HG03103 (cell line): ENCODE data around the gene SSUH2.

Experiments
- ATAC-seq: cut with Tn5 transposase; IDR thresholded peaks from one replicate; pipeline ENCODE4 v1.9.1; 2021; ENCODE audit warnings: low read depth; ENCODE audit not compliant: unreplicated experiment

The SSUH2 gene

DNA sequence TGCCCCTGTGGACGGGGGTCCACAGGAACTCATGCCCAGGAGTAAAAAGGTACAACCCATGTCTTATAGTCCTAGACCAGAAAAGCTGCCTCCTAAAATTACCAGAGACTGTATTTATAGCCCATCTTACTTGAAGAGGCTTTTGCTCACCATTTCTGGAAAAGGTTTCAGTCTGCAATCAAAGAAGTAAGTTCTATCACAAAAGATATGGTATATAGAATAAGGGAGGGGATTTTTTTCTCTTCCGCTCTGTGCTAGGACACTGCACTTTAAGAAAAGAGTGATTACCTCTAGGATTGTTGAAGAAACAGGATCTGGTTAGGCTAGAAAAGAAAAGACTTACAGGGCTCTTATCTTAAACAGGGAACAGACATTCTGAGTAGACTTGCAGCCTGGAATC lies 2.6 kb downstream of the SSUH2 start:
- no peak for ATAC-seq

DNA sequence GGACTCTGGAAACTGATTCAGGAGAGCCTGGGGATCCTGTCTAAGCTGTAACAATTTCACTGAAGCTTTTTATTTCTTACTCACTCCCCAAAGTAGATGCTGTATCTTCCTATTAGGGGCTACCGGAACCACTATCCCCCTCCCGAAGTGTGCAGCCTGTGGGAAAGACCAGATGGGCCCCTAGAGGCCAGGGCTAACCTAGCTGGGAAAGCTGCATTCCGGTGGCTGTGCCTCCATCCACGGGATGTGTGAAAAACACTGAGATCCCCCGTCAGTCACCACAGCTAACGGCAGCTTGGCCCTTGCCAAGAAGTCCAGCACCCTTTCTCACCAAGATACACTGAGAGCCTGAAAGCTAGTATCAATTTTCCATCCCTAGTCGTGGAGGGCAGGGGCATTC lies 3.1 kb downstream of the SSUH2 start:
- ATAC-seq = no peak

DNA sequence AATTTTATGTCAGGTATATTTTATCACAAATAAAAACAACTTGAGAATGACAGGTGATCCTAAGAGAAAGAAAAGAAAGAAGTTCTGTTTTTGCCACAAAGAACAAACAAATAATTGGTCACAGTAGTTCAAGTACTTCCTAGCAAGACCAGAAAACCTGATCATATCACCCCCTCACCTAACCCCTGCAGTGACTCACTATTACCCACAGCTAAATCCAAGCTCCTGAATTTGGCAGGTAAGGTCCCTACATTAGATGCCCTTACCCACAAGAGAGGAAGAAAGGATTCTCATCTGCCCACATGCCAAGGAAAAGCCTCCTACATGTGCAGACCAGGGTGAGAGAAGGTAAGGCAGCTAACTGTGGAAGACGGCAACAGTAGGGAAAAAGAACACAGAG lies 4.4 kb downstream of the SSUH2 start:
- ATAC-seq = no peak

DNA sequence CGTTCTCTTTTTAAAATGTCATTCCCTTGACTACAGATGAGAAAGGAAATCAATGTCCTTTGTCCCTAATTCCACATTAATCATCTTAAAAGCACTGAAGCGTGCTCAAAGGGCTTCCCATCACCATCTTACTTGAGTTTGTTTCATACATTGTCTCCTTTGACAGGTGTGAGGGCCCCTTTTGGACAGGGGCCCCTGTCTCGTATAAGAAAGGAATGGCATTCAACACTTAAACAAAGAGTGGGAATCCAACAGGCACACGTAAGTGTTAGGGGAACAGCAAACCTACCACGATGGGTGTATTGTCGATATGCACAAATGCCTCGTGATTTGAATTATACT lies 5.0 kb downstream of the SSUH2 start:
- no peak for ATAC-seq

DNA sequence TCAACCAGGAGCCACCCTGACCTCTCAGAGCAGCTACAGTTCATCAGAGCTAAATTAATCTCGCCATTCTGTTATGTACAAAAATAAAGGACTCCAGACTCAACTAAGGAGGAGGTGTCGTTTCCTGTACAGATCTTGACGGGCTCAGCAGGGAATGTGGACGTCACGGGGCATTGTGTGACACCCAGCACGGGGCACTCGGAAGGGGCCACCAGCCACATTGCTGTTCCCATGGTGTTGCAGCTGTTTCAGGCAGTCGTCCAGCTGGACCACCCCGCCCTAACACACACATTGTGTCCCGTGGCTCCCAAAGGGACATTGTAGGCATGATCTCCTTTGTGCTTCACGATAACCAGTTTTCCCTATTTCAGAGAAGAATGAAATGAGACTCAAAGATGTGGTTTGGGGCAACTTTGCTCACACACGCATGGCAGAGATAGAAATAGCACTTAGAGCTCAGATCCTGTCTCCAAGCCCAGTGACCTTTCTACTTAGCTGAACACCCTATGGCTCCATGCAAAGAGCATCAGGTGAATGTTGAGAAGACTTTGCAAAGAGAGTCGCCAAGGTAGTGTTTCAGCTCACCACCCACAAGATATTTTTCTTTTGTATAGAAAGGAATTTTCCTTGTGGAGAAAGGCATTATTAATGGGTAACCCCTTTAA lies 5.5 kb downstream of the SSUH2 start:
- ATAC-seq = no peak

DNA sequence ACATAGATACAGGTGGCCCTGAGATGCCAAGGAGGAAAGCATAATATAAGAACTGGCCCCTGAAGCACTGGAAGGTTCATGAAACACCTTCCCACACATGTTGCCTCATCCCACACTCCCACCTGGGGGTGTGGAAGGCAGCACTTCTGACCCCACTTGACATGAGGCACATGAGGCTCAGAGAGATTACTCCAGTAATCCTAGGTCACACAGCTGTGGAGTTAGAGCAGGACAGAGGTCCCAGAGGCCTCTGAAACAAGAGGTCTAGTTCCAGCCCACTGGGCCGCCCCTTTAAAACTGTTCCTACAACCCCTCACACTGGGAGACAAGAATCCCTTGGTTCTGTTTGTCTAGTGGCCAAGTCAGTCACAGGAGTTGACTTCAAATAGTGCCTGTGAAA lies 7.2 kb downstream of the SSUH2 start:
- ATAC-seq = no peak

DNA sequence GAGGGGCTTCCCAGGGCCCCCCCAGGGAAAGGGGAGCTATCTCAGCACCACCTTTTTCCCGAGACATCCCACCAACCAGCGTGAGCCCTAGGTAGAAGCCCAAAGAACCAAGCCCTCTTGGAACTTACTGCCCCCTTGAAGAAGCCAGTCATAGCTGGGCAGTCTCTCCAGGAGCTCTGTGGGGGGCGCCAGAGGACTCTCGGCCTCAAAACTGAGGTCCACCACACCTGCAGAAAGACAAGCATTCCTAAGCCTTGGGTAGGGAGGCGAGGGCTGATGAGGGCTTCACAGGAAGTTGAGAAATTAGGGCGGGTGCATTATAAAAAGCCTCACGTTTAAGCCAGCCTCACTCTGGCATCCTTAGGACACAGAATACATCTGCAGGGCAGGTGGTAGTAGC lies 9.0 kb downstream of the SSUH2 start:
- no peak for ATAC-seq

DNA sequence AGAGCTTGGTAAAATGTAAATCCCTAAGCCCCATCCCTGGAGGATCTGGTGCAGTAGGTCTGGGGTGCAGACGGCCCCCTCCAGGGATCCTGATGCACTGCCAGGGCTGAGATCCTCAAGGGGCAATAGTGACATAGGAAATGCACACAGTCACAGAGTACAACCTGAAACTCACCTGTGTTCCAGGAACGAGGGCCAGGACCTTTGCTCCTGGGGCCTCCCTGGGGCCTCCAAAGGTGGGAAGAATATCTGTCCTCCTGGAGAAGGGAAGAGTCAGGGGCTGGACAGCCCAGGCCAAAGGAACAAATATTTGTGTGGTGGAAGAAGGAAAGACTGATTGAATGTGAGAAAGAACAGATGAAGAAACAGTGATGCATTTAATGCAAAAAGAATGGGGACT lies 9.5 kb downstream of the SSUH2 start:
- no peak for ATAC-seq

DNA sequence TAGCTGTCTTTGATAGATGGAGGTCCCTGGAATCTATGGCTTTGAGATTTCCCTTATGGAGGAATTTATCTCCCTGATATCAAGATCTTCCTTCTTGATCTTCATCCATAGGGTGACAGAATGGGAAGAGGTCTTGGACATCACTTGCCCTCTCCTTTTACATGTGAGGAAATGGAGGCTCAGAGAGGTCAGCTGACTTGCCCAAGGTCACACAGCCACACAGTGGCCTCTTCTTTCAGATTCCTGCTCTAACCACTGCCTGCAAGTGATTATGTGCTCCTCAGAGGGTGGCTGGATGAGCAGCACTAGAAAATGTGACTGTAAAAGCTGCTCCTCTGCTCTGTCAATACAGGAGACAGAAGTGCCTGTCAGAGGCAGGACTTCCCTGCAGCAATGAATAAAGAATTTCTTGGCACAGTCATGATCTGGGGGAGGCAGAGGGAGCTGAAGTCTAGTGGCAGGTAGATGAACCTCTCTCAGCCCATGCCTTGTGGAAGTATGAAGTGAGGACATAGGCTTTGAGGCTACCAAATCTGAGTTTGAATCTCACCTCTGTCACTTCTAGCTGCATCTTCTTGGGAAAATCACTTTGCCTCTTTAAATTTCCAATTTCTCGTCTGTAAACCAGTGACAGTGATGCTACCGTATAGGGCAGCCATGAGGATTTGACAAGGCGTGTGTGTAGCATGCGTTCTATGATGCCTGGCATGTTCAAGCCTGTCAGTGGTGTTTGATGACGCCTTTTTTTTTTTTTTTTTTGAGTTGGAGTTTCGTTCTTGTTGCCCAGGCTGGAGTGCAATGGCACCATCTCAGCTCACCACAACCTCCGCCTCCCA lies 12.0 kb downstream of the SSUH2 start:
- ATAC-seq = no peak

DNA sequence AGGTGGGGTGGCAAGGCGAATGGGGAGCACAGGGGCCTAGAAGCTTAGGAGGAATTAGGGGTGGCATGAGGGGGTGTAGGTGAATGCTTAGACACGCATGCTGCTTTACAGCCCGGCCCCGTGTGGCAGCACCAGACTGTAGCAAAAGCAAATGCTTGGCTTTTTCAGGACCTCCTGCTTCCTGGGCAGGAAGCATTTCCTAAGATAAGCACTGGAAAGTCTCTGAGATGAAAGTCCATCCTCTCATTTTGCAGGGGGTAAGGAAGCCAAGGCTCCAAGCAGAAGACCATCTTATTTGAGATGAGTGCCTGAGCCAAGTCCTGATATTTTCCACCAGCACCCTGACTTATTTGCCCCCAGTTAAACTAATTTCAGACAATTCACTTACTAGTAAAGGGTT lies 12.9 kb downstream of the SSUH2 start:
- no peak for ATAC-seq

DNA sequence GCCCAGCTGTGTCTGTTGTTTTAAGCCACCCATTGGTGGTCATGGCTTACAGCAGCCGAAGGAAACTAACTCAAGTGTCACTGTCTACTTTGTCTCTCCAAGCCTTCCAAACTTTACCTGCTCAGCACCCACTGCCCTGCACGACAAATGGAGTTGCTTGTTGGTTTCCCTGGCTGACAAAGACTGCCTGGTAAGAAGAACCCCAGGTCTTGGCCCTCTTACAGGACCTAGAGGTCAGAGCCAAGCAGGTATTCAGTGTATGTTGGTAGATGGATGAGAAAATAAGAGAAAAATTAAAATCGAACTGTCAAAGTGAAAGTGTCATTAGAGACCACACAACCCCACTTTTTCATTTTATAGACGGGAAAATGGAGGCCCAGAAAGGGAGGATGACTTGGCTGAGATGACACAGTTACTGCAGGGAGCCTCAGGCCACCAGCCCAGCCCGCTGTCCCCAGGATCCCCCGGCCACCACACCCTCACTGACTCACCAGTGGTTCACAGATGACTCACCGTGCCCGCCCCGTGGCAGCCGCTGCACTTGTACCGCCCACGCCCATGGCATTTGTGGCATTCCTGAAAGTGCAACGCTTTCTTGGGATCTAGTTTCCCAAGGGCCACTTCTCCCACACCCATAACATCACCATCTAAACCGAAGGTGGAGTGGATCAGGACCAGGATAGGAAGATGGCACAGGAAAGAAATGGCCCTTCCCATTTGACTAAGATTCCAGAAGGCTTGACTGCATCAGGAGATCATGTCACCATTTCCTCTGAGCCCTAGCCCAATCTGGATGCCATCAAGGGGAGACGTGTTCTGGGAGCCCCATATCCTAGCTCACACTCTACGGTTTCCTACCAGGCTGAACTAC lies 15.2 kb downstream of the SSUH2 start:
- ATAC-seq = no peak

DNA sequence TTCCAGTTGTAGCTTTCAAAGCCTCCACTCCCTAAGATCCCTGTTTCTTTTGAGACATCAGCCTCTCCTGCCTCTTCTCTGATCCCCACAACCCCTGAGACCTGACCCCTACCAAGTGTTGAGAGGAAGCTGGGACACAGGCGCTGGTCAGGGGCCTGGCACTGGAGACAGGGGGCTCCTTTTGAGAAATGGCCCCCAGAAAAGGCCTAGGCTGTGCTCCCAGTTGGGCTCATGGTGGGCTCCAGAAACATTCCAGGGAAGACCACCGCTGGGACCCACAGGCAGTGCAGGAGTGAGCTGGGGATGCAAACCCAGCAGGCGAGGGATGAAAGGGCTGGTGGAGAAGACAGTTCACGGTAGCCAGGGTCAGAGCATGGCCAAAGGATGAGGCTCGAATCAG lies 16.6 kb downstream of the SSUH2 start:
- no peak for ATAC-seq

DNA sequence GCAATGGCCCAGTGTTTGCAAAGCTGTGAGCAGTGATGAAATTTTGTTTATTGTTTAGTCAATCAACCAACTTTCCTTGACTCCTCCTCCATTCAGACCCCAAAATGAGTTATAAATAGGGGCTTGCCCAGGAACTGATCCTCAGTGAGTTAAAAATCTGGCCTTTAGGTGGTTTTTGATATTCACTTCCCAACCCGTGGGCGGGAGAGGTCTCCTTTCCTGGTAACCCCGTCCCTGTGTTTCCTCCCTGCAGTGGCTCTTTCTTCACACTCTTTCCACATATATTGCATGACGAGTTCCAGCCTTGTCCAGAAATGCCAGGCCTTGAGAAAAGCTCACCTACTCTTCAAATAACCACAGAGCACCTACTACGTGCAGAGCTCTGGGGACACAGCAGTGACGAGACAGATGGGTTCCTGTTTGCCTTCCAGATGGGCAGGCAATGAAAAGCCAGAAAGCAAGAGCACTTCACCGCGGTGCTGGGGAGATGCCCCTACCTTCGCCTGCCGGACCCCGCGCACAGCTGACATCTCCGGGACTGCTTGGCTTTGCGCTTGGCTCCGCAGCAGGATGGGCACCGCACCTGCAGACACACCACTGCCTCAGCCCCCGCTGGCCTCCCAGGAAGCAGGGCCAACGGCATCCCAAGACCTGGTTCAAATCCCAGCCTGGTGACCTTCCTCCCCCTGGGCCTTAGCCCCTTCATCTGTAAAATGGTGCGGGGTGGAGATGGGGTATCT lies 17.2 kb downstream of the SSUH2 start:
- no peak for ATAC-seq

DNA sequence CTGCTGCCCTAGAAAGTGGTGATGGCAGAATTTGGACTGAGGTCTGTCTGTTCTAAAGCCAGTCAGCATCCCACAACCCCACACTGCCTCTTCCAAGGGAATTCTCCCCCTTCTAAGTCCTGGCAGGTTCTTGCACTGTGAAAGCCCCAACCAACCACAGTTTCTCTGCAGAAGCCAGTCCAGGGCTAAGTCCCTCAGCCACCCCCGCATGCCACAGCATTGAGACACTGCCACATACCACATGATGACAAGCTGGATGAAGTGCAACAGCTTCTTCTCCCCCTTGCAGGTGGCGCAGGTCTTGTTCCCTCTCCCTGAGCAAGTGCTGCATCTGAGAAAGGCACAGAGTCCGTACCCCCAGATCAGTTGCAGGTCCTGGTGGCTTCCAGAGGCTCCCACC lies 18.6 kb downstream of the SSUH2 start:
- no peak for ATAC-seq

DNA sequence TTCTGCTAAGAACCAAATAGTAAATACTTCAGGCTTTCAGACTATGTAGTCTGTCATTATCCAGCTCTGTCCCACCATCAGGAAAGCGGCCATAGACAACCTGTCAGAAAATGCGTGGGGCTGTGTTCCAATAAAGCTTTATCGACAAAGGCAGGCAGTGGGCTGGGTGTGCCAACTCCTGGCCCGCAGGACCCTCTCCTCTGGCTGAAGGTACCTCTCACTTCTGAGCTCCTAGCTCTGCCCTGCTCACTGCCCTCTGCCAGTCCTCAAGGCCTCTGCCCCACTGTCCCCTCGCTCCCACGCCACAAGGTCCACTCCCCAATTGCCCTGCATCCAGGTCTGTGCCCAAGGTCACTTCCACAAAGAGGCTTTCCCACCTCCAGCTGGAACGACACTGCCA lies 20.0 kb downstream of the SSUH2 start:
- ATAC-seq = no peak

DNA sequence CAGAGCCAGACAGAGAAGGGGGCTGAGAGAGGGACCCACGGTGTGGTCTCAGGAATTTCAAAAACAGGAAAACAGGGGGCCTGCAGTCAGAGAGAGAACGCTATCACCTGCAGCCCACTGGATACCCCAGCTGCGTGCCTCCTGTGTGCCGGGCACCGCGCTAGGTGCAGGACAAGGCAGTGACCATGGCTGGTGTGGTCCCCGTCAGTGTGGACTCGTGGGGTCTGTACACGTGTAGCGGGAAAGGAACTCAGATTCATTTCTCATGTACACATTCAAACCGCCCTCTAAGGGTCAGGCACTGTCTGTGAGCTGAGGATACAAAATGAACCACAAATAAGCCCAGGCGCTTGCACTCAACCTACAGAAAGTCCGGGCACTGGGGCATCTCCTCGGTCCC lies 20.9 kb downstream of the SSUH2 start:
- no peak for ATAC-seq

DNA sequence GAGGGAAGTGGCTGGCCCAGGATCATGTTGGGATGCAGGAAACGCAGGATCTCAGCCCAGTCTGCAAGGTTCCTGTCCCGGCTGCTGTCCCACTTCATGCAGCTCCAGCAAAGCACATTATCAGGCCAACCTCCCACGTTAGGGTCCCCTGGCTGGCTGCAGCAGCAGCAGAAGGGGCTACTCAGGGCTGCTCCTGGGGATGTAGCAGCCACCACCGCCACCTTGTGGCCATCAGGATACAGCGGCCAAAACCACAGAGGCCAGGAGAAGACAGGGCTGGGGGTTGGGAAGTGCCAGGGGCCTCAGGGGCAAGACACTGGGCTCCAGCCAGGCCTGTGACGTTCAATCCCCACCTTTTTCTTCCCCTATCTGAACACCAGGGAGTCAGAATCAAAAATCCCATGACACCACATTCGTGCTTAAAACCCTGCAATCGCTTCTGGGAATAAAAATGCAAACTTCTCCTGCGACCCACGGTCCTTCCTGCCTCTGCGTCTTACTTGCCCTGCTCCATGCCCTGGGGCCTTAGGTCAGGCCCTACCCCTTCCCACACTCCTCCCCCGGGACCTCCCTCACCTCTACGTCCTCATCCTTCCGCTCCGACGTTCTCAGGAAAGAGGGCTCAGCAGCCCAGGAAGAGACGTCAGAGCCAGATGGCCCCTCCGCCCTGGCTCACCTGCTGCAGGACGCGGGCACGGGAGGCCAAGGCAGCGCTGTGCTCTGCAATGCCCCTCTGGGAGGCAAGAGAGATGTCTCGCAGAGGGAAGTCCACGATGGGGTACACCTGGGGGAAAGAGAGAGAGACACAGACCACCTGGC lies 21.5 kb downstream of the SSUH2 start:
- peak; percentile 92 for ATAC-seq

DNA sequence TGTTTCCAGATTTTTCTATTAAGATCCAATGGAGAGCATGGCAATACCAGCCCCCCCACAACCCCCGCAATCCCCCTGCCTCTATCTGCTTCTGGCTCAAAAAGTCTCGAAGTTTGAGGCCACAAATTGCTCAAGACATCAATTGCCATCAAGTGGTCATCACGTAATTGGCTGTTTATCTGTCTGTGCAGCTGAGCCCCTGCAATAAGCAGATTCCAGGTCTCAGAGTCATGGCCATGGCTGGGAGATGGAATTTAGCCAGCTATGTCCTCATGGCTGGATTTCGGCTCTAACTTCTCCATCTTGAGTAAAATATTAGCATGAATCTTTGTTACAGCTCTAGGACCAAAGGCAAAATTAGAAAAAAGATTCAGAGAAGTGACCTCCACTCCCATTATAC lies 22.7 kb downstream of the SSUH2 start:
- ATAC-seq = no peak

DNA sequence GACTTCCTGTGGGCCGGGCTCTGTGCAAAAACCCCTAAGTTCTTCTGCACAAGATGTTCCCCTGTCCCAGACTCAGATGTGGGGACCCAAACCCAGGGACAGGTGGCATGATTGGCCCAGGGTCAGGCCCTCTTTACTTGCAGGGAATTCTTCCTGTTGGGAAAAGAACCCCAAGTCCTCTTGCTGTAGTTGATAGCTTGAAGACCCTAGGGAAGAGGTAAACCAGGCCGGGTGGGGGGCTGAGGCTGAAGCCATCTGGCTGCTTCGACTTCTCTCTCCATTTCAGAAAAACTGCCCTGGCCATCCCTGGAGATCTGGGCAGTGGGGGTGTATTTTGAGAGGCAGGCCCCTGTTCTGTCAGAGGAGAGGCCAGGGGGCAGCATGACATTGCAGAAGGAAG lies 23.5 kb downstream of the SSUH2 start:
- no peak for ATAC-seq

DNA sequence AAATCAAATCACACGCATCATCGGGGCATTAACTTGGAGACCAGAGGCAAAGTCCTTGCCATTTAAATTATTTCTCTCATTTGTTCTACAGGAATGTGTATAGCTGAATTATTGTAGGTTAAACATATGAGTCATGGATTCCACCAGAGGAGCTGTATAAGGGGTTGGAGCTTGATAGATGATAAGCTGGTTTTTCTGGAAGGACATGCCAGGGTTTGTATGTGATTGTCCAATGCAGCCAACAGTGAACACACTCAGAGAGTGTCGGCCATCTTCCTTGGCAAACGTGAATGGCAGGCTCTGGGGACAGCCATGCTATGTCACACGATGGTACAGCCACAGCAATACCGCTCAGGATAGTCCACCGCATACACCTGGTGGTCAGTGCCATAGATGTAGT lies 25.1 kb downstream of the SSUH2 start:
- ATAC-seq = no peak
